NCI-H748 (cell line): ENCODE data around the gene AKAP8L.

Experiments
- DNase-seq: peaks from one replicate; lab custom pipeline; 2025; ENCODE audit not compliant: unreplicated experiment; lab: John Stamatoyannopoulos, UW

Gene AKAP8L

GRCh38 chr19:15436012-15436825 is 17.4 kb upstream of the AKAP8L start:
- no peak for DNase-seq

- DNase-seq, result no peak
Observed at GRCh38 chr19:15433519-15434069, 14.8 kb upstream of the AKAP8L start.

GRCh38 chr19:15432629-15433518 is 14.1 kb upstream of the AKAP8L start:
- DNase-seq, result peak; percentile 89

- DNase-seq, result no peak
Observed at GRCh38 chr19:15432018-15432494, 13.3 kb upstream of the AKAP8L start.

- no peak for DNase-seq
Observed at GRCh38 chr19:15431396-15432017, 12.7 kb upstream of the AKAP8L start.

- no peak for DNase-seq
Observed at GRCh38 chr19:15430526-15431120, 11.8 kb upstream of the AKAP8L start.

- DNase-seq, result no peak
Observed at GRCh38 chr19:15429825-15430467, 11.2 kb upstream of the AKAP8L start.

- DNase-seq, result no peak
Observed at GRCh38 chr19:15428956-15429824, 10.4 kb upstream of the AKAP8L start.

GRCh38 chr19:15427991-15428471 is 9.2 kb upstream of the AKAP8L start:
- no peak for DNase-seq

GRCh38 chr19:15427350-15427700 is 8.5 kb upstream of the AKAP8L start:
- no peak for DNase-seq

- no peak for DNase-seq
Observed at GRCh38 chr19:15426485-15427349, 7.9 kb upstream of the AKAP8L start.

- DNase-seq, result no peak
Observed at GRCh38 chr19:15425321-15425950, 6.6 kb upstream of the AKAP8L start.

GRCh38 chr19:15424692-15425272 is 6.0 kb upstream of the AKAP8L start:
- no peak for DNase-seq

GRCh38 chr19:15424121-15424520 is 5.3 kb upstream of the AKAP8L start:
- no peak for DNase-seq

GRCh38 chr19:15423130-15423529 is 4.3 kb upstream of the AKAP8L start:
- DNase-seq, result no peak

GRCh38 chr19:15422296-15423075 is 3.7 kb upstream of the AKAP8L start:
- DNase-seq, result no peak
